ENCODE results near the gene B2M.
A peak's percentile ranks its signal among the peaks of the same experiment; 100 is the strongest.
"Not testable (repeated sequence)": the region's sequence is repeated elsewhere in the genome, so short reads cannot be mapped to it uniquely, and the experiment has no call there.

The B2M gene

DNA sequence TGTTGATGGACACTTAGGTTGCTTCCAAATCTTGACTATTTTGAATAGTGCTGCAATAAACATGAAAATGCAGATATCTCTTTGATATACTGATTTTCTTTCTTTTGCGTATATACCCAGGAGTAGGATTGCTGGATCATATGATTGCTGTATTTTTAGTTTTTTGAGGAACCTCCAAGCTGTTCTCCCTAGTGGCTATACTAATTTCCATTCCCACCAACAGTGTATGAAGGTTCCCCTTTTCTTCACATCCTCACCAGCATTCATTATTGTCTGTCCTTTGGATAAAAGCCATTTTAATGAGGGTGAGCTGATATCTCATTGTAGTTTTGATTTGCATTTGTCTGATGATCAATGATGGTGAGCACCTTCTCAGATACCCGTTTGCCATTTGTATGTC lies 12.7 kb upstream of the B2M start:
- DNase-seq (ENCODE audit: low spot score): no peak

DNA sequence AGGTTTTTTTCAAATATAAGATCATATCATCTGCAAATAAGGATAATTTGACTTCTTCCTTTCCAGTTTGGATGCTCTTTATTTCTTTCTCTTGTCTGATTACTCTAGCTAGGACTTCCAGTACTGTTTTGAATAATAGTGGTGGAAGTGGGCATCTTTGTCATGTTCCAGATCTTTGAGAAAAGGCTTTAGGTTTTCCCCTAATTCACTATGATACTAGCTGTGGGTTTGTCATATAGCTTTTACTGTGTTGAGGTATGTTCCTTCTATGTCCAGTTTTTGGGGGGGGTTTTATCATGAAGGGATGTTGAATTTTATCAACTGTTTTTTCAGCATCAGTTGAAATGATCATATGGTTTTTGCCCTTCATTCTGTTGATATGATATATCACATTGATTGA lies 10.6 kb upstream of the B2M start:
- not testable (repeated sequence) for DNase-seq (ENCODE audit: low spot score)

DNA sequence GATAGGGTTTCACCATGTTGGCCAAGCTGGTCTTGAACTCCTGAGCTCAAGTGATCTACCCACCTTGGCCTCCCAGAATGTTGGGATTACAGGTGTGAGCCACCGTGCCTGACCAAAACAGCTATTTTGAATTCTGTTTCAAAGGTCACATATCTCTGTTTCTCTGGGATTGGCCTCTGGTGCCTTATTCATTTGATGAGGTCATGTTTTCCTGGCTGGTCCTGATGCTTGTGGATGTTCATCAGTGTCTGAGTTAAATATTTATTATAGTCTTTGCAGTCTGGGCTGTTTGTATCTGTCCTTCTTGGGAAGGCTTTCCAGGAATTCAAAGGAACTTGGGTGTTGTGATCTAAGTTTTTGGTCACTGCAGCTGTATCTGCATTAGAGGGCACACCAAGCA lies 5.3 kb upstream of the B2M start:
- no peak for DNase-seq (ENCODE audit: low spot score)

DNA sequence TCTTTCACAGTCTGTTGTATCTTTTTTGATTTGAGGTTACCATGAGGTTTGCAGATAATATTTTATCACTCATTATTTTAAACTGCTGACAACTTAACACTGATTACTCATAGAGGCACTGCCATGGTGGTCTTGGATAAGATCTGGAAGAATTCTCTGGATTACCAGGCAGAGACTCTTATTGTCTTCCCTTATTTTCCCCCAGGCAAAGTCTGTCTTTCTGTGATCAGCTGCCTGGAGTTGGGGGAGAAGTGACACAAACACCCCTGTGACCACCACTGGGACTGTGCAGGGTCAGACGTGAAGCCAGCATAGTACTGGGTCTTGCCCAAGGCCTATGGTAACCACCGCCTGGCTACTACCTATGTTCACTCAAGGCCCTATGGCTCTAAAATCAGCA lies 4.9 kb upstream of the B2M start:
- DNase-seq (ENCODE audit: low spot score): no peak

DNA sequence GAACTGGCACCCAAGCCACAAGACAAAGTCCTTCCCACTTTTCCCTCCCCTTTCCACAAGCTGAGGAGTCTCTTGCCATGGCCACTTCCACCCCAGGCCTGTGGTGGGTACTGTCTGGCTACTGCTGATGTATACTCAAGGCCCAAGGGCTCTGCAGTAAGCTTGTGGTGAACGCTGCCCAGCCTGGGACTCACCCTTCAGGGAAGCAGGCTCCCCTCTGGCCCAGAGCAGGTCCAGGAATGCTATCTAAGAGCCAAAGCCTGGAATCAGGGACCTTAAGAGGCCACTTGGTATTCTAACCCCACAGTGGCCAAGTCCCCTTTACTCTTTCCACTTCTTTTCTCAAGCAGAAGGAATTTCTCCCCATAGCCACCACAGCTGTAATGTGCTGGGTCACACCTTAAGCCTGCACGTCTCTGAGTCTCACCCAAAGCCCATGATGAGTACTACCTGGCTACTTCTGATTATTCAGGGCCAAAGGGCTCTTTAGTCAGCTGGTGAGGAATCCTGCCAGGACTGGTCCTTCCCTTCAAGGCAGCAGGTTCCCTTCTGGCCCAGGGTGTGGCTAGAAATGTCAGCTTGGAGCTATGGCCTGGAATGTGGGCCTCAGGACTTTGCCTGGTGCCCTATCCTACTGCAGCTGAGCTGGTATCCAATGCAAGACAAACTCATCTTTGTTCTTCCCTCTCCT lies 4.2 kb upstream of the B2M start:
- DNase-seq (ENCODE audit: low spot score): no peak

DNA sequence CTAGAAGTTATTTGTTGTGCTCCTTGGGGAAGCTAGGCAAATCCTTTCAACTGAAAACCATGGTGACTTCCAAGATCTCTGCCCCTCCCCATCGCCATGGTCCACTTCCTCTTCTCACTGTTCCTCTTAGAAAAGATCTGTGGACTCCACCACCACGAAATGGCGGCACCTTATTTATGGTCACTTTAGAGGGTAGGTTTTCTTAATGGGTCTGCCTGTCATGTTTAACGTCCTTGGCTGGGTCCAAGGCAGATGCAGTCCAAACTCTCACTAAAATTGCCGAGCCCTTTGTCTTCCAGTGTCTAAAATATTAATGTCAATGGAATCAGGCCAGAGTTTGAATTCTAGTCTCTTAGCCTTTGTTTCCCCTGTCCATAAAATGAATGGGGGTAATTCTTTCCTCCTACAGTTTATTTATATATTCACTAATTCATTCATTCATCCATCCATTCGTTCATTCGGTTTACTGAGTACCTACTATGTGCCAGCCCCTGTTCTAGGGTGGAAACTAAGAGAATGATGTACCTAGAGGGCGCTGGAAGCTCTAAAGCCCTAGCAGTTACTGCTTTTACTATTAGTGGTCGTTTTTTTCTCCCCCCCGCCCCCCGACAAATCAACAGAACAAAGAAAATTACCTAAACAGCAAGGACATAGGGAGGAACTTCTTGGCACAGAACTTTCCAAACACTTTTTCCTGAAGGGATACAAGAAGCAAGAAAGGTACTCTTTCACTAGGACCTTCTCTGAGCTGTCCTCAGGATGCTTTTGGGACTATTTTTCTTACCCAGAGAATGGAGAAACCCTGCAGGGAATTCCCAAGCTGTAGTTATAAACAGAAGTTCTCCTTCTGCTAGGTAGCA lies 851 bp upstream of the B2M start:
- peak; percentile 52 for DNase-seq (ENCODE audit: low spot score)

DNA sequence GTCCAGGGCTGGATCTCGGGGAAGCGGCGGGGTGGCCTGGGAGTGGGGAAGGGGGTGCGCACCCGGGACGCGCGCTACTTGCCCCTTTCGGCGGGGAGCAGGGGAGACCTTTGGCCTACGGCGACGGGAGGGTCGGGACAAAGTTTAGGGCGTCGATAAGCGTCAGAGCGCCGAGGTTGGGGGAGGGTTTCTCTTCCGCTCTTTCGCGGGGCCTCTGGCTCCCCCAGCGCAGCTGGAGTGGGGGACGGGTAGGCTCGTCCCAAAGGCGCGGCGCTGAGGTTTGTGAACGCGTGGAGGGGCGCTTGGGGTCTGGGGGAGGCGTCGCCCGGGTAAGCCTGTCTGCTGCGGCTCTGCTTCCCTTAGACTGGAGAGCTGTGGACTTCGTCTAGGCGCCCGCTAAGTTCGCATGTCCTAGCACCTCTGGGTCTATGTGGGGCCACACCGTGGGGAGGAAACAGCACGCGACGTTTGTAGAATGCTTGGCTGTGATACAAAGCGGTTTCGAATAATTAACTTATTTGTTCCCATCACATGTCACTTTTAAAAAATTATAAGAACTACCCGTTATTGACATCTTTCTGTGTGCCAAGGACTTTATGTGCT lies 527 bp downstream of the B2M start:
- peak; percentile 48 for DNase-seq (ENCODE audit: low spot score)

- DNase-seq (ENCODE audit: low spot score): peak; percentile 80
These were observed 1.2 kb downstream of the B2M start for GRCh38 chr15:44712346-44713005.

DNA sequence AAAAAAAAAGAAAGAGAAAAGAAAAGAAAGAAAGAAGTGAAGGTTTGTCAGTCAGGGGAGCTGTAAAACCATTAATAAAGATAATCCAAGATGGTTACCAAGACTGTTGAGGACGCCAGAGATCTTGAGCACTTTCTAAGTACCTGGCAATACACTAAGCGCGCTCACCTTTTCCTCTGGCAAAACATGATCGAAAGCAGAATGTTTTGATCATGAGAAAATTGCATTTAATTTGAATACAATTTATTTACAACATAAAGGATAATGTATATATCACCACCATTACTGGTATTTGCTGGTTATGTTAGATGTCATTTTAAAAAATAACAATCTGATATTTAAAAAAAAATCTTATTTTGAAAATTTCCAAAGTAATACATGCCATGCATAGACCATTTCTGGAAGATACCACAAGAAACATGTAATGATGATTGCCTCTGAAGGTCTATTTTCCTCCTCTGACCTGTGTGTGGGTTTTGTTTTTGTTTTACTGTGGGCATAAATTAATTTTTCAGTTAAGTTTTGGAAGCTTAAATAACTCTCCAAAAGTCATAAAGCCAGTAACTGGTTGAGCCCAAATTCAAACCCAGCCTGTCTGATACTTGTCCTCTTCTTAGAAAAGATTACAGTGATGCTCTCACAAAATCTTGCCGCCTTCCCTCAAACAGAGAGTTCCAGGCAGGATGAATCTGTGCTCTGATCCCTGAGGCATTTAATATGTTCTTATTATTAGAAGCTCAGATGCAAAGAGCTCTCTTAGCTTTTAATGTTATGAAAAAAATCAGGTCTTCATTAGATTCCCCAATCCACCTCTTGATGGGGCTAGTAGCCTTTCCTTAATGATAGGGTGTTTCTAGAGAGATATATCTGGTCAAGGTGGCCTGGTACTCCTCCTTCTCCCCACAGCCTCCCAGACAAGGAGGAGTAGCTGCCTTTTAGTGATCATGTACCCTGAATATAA lies 2.0 kb downstream of the B2M start:
- DNase-seq (ENCODE audit: low spot score): peak; percentile 56

DNA sequence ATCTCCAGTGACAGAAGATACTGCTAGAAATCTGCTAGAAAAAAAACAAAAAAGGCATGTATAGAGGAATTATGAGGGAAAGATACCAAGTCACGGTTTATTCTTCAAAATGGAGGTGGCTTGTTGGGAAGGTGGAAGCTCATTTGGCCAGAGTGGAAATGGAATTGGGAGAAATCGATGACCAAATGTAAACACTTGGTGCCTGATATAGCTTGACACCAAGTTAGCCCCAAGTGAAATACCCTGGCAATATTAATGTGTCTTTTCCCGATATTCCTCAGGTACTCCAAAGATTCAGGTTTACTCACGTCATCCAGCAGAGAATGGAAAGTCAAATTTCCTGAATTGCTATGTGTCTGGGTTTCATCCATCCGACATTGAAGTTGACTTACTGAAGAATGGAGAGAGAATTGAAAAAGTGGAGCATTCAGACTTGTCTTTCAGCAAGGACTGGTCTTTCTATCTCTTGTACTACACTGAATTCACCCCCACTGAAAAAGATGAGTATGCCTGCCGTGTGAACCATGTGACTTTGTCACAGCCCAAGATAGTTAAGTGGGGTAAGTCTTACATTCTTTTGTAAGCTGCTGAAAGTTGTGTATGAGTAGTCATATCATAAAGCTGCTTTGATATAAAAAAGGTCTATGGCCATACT lies 4.0 kb downstream of the B2M start:
- DNase-seq (ENCODE audit: low spot score): no peak

DNA sequence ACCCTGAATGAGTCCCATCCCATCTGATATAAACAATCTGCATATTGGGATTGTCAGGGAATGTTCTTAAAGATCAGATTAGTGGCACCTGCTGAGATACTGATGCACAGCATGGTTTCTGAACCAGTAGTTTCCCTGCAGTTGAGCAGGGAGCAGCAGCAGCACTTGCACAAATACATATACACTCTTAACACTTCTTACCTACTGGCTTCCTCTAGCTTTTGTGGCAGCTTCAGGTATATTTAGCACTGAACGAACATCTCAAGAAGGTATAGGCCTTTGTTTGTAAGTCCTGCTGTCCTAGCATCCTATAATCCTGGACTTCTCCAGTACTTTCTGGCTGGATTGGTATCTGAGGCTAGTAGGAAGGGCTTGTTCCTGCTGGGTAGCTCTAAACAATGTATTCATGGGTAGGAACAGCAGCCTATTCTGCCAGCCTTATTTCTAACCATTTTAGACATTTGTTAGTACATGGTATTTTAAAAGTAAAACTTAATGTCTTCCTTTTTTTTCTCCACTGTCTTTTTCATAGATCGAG lies 4.5 kb downstream of the B2M start:
- DNase-seq (ENCODE audit: low spot score): no peak

GRCh38 chr15:44716983-44717602 lies 5.8 kb downstream of the B2M start:
- no peak for DNase-seq (ENCODE audit: low spot score)

- no peak for DNase-seq (ENCODE audit: low spot score)
These were observed 7.0 kb downstream of the B2M start for GRCh38 chr15:44718180-44718926.

DNA sequence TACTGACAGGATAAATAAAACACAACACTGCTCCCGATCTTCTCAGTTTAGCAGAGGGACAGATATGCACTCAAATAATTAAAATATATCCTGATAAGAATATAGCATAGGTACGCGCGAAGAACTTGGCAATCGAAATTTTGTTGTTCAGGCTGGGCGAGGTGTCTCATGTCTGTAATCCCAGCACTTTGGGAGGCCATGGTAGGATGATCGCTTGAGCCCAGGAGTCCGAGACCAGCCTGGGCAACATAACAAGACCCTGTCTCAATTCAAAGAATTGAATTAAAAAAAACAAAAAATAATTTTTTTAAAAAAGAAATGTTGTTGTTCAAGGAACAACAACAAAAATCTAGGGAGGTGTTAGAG lies 7.6 kb downstream of the B2M start:
- no peak for DNase-seq (ENCODE audit: low spot score)

DNA sequence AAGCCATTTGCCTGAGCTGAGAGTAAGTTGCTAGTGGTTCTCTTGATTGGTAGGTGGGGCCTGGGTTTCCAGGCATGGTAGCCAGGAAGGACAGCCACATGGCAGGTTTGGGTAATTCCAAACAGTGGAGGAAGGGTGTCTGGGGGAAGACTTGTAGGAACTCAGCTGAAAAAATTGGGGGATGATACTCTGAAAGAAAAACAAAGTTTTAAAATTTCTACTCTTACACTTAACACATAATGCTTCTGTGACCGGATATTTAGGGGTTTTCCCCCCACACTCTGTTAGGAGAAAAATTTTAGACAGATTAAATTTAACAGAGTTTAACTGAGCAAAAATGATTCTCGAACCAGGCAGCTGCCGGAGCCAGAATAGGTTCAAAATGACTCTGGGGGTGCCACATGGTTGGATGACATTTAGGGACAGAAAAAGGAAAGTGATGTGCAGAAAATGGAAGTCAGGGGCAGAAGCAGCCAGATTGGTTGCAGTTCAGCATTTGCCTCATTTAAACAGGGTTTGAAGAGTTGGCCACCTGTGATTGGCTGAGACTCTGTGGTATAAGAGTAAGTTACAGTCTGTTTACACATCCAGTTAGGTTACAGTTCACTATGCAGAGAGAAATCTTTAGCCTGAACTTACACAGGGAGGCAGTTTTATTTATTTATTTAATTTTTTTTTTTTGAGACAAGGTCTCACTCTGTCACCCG lies 8.1 kb downstream of the B2M start:
- DNase-seq (ENCODE audit: low spot score): no peak

- DNase-seq (ENCODE audit: low spot score): not testable (repeated sequence)
These were observed 8.7 kb downstream of the B2M start for GRCh38 chr15:44720000-44720435.

GRCh38 chr15:44720460-44721176 lies 9.3 kb downstream of the B2M start:
- no peak for DNase-seq (ENCODE audit: low spot score)

DNA sequence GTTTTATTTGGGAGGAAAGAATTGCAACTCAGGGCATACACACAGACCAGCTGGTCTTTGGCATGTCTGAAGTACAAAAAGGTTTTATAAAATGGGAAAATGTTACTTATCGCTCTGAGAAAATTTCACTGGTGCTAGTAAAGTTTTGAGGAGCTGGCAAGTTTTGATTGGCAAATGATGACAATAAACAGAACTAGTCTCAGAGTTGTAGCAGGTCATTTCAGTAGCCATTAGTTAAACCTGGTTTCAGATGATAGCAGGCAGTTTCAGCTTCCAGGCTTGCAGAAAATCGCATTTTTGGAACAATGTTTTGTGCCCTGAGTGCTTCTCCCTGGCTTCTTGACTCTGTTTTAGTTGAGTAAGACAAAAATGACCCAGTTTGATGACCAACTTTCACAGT lies 10.7 kb downstream of the B2M start:
- no peak for DNase-seq (ENCODE audit: low spot score)
